B cell (primary cell): ENCODE data around the gene TTYH3. TPM values are rescaled to one million over a fixed set of nuclear protein-coding genes. Genes with fewer than 3 reads are reported as not detected.

Source experiments
- ATAC-seq: fragments of 200-7000 bp; cut with Tn5 transposase; one replicate; pipeline ENCODE4 v1.10.0; 2021; ENCODE audit warnings: low read depth, mild to moderate bottlenecking, moderate number of reproducible peaks, moderate library complexity
- CTCF ChIA-PET: fragments of 350-600 bp; sonication (Branson Sonifier 250); formaldehyde crosslinking; loops from one replicate; lab custom pipeline; 2021; ENCODE audit warnings: antibody characterized with exemption, inconsistent platforms; lab: Charles Lee
- POLR2A ChIA-PET: fragments of 350-600 bp; sonication (Branson Sonifier 250); formaldehyde crosslinking; loops from one replicate; lab custom pipeline; 2021; ENCODE audit warnings: antibody characterized with exemption; lab: Charles Lee
- DNase-seq: peaks from one replicate; pipeline ENCODE4 v3.0.0; 2013
- H2AFZ ChIP-seq: 2 replicates; pipeline ENCODE4 v1.6.1; 2012; ENCODE audit warnings: mild to moderate bottlenecking, low read depth, low read length; ENCODE audit not compliant: insufficient read depth, poor library complexity, severe bottlenecking
- H3K27ac ChIP-seq, 2 donors: 1 replicate in 1 of 2; 2 replicates in 1 of 2; pipeline ENCODE4 v1.5.1; 2012 to 2013; ENCODE audit warnings: low read length in 2 of 2, mild to moderate bottlenecking in 2 of 2, moderate library complexity in 1 of 2
- H3K27me3 ChIP-seq, 4 experiments: fragments of 200-600 bp in 1 of 4; sonication (generic) in 1 of 4; replicated peaks in 1 of 4; 1 replicate in 2 of 4; 2 replicates in 2 of 4; pipeline versions ENCODE4 v1.6.1 to v1.7.0; 2013 to 2016; ENCODE audit warnings: low read length in 3 of 4, mild to moderate bottlenecking in 2 of 4, mixed read lengths in 1 of 4, moderate library complexity in 1 of 4; ENCODE audit not compliant: insufficient read depth in 4 of 4, control insufficient read depth in 3 of 4; ENCODE audit errors: control extremely low read depth in 1 of 4
- H3K36me3 ChIP-seq, 2 experiments: replicated peaks in 1 of 2; 1 replicate in 1 of 2; 2 replicates in 1 of 2; pipeline versions ENCODE4 v1.6.1 to v1.7.1; 2013; ENCODE audit warnings: low read length in 1 of 2; ENCODE audit not compliant: insufficient read depth in 2 of 2, control insufficient read depth in 1 of 2; ENCODE audit errors: control extremely low read depth in 1 of 2, extremely low read depth in 1 of 2
- H3K4me1 ChIP-seq, 2 donors: fragments of 200-600 bp in 1 of 2; sonication (generic) in 1 of 2; 1 replicate in 1 of 2; 2 replicates in 1 of 2; pipeline versions ENCODE4 v1.5.1 to v1.6.1; 2013 to 2017; ENCODE audit warnings: low read length in 2 of 2; ENCODE audit not compliant: control insufficient read depth in 2 of 2, insufficient read depth in 2 of 2
- H3K4me2 ChIP-seq: replicated peaks from 2 replicates; pipeline ENCODE3; 2012; ENCODE audit warnings: mild to moderate bottlenecking, low read depth, low read length; ENCODE audit not compliant: poor library complexity, severe bottlenecking
- H3K4me3 ChIP-seq, 5 experiments: fragments of 200-600 bp in 1 of 5; sonication (generic) in 1 of 5; 1 replicate in 3 of 5; 2 replicates in 2 of 5; pipeline versions ENCODE4 v1.5.1 to v1.7.0; 2011 to 2016; ENCODE audit warnings: low read length in 4 of 5, mild to moderate bottlenecking in 4 of 5, low read depth in 2 of 5, control low read depth in 1 of 5, moderate library complexity in 1 of 5; ENCODE audit not compliant: insufficient read depth in 1 of 5; ENCODE audit errors: control extremely low read depth in 1 of 5, extremely low read depth in 1 of 5
- H3K79me2 ChIP-seq: fragments of 200-600 bp; sonication (generic); one replicate; pipeline ENCODE4 v1.6.0; 2016; ENCODE audit warnings: low read length; ENCODE audit not compliant: control insufficient read depth, insufficient read depth
- H3K9ac ChIP-seq: fragments of 200-600 bp; sonication (generic); 2 replicates; pipeline ENCODE4 v1.6.1; 2017; ENCODE audit warnings: mild to moderate bottlenecking, low read length, moderate library complexity
- H3K9me3 ChIP-seq, 3 donors: one replicate each; pipeline versions ENCODE4 v1.6.1 to v1.7.1; 2013; ENCODE audit warnings: low read length in 2 of 3; ENCODE audit not compliant: control insufficient read depth in 2 of 3, insufficient read depth in 1 of 3; ENCODE audit errors: control extremely low read depth in 1 of 3
- H4K20me1 ChIP-seq: 2 replicates; pipeline ENCODE4 v1.6.0; 2012; ENCODE audit warnings: mild to moderate bottlenecking, low read length; ENCODE audit not compliant: insufficient read depth, control insufficient read depth, poor library complexity, severe bottlenecking
- H3K27ac Mint-ChIP-seq: one replicate; pipeline ENCODE4 v1.8.0; 2021; ENCODE audit warnings: mixed read lengths
- H3K27me3 Mint-ChIP-seq: one replicate; pipeline ENCODE4 v1.8.0; 2021; ENCODE audit warnings: mixed read lengths
- H3K4me1 Mint-ChIP-seq: one replicate; pipeline ENCODE4 v1.8.0; 2021; ENCODE audit warnings: mixed read lengths
- H3K4me3 Mint-ChIP-seq: one replicate; pipeline ENCODE4 v1.8.0; 2021; ENCODE audit warnings: mixed read lengths
- H3K9me3 Mint-ChIP-seq: one replicate; pipeline ENCODE4 v1.8.0; 2022; ENCODE audit warnings: mixed read lengths; ENCODE audit not compliant: insufficient read depth
- CTCF ChIP-seq: fragments of 200-600 bp; IDR thresholded peaks from one replicate; pipeline ENCODE4 v1.8.0; 2022; ENCODE audit warnings: antibody characterized with exemption, mild to moderate bottlenecking
- EZH2 ChIP-seq: IDR thresholded peaks from 2 replicates; pipeline ENCODE4 v1.6.1; 2012; ENCODE audit warnings: borderline replicate concordance, low read depth, mild to moderate bottlenecking, moderate library complexity, low read length; ENCODE audit not compliant: insufficient read depth, poor library complexity, severe bottlenecking
- WGBS: methylation state at CpG from one replicate; pipeline ENCODE4 v1.1.5; 2013; ENCODE audit warnings: missing lambda C conversion rate; ENCODE audit not compliant: insufficient coverage; 5-methylcytosine and 5-hydroxymethylcytosine counted together
- intact Hi-C: fragments of 100-400 bp; cut with micrococcal nuclease; formaldehyde crosslinking; loops from one replicate; pipeline ENCODE4 v1.10.0; 2022
- polyA plus RNA-seq: library from polyadenylated mRNA; depleted of rRNA; stranded (reverse); fragments of >200 nt; gene quantifications from 2 replicates; pipeline ENCODE4 v1.2.3, GENCODE V29; 2012
- total RNA-seq, 2 donors: library from RNA; stranded (reverse); fragments of 120-200 nt in 1 of 2; gene quantifications; 1 replicate in 1 of 2; 2 replicates in 1 of 2; pipeline versions ENCODE4 v1.2.3 to v1.2.4, GENCODE V29; 2013 to 2022

TTYH3 gene
- total and polyA plus RNA-seq, 2 donors (not counting 1 experiment from before 2014, with no cell fraction given), result 8.4 to 48.6 TPM

DNA sequence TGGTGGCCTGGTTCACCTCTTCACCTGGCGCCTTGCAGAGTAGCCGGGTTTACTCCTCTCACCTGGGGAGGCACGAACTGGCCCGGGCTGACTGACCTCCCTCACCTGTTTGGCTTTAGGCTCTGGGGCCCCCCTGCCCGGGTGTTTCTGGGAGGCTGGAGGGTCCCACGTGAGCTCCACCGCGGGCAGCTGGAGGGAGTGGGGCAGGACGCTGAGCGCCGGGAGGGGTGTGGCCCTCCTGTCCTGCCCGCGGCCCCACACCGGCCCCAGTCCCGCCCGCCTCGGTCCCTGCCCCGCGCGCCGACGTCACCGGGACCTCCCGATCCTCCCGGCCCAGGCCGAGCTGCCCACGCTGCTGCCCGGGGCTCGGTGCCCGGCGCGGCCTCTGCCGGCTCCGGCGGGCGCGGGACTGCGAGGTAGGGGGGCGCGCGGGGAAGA lies 56.1 kb downstream of the TTYH3 start, which contains the start of gene AMZ1:
Gene AMZ1 (plus strand): TSS at position 322 of the 438 bp plus-strand sequence. CDS start 12,250 bp downstream, outside the sequence.
- Histone ChIP-seq H3K27me3 (peaks cover 0 to 44% (median 22%) of the 10 kb centered on the region in 4 experiments), H3K9ac (peak within 1 kb of the TSS; percentile 3), H3K4me2 (peak within 1 kb of the TSS; percentile 69), H3K79me2 (no peaks in the 10 kb centered on the region), H3K4me1 (peaks cover 17 to 18% of the 10 kb centered on the region in 2 donors), H3K9me3 (peaks cover 0 to 10% (median 0%) of the 10 kb centered on the region in 3 donors), H3K27ac (no peak within 1 kb of the TSS), H4K20me1 (no peaks in the 10 kb centered on the region), H3K36me3 (no peaks in the 10 kb centered on the region), H3K4me3 (peak within 1 kb of the TSS in 2 of 5 experiments; percentile 14 to 15), H2AFZ (peak within 1 kb of the TSS; percentile 33)
- peaks cover 11% of the 10 kb centered on the region for H3K4me1 Mint-ChIP-seq
- H3K27ac Mint-ChIP-seq, result no peak within 1 kb of the TSS
- TF ChIP-seq EZH2 (no peak), CTCF (no peak)
- WGBS, result 5% methylated on average over 41 of the region's 41 CpGs
- POLR2A ChIA-PET, result no interaction called here
- ATAC-seq (no peak), DNase-seq (no peak)
- H3K9me3 Mint-ChIP-seq, result no peaks in the 10 kb centered on the region
- intact Hi-C loops, result no loop called here
- H3K4me3 Mint-ChIP-seq, result peak within 1 kb of the TSS; percentile 76
- CTCF ChIA-PET, result interaction anchor here (0.7 to 3.3 kb wide), 2 partner anchors 22 to 331 kb away, joined by 3 to 8 read pairs; no protein-coding TSS in a partner anchor
- H3K27me3 Mint-ChIP-seq, result peaks cover 36% of the 10 kb centered on the region
